ENCODE data around the gene FGD1.
"Not testable (repeated sequence)": the region's sequence is repeated elsewhere in the genome, so short reads cannot be mapped to it uniquely, and the experiment has no call there.

Gene FGD1

DNA sequence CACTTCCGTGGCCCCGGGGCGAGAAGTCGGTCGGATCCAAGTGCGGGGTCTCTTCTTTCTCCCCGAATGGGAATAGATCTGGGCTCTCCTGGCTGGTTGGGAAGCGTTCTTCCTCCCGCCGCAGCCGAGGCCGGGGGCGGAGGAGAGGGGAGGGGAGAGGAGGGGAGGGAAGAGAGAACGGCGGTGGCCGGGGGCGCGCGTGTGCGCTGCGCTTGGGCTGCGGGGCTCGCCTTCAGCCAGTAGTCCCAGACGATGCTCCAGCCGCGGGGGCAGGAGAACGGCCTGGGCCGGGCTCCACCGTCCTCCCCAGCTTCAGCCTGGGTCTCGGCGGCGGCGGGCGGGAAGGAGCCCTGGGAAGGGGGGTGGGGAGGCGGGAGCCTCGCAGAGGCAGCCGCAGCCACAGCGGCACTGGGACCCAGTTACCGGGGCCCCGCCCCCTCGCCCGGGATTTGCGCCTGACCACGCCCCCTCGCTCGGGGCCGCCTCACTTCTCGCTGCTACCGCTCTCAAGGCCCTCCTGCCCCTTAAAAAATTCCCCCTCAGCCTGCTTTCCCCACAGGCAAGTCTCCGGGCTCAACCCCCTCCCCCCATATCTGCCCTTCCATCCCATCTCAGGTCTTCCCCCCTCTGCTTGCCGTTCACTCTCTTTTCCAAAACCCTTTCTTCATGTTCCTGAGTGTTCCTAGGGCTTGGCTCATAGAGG, at the start of gene FGD1:
Gene FGD1, minus strand, starts transcription at position 421 of the 703 bp plus-strand sequence. CDS start 802 bp downstream, outside the sequence.
- H3K27ac Mint-ChIP-seq: no peak within 1 kb of the TSS
- peak within 1 kb of the TSS; percentile 59 for H3K4me3 Mint-ChIP-seq
- peaks cover 61% of the 10 kb centered on the region for H3K27me3 Mint-ChIP-seq
- H3K4me1 Mint-ChIP-seq: peaks cover 7% of the 10 kb centered on the region
- H3K36me3 Mint-ChIP-seq: no peaks in the 10 kb centered on the region
- no peaks in the 10 kb centered on the region for H3K9me3 Mint-ChIP-seq
- CTCF ChIA-PET: no interaction called here
- peak; percentile 53 for DNase-seq

- H3K4me1 Mint-ChIP-seq, H3K27me3 Mint-ChIP-seq, CTCF ChIA-PET, H3K27ac Mint-ChIP-seq, H3K9me3 Mint-ChIP-seq, H3K4me3 Mint-ChIP-seq, DNase-seq: not testable (repeated sequence)
- H3K36me3 Mint-ChIP-seq: peaks cover 44% of the 10 kb centered on the region
These were observed 46.2 kb upstream of the FGD1 start for GRCh38 chrX:54542239-54542638.

- no peak overlapping the region for H3K27ac Mint-ChIP-seq
These were observed 44.3 kb upstream of the FGD1 start for GRCh38 chrX:54540289-54540688.

DNA sequence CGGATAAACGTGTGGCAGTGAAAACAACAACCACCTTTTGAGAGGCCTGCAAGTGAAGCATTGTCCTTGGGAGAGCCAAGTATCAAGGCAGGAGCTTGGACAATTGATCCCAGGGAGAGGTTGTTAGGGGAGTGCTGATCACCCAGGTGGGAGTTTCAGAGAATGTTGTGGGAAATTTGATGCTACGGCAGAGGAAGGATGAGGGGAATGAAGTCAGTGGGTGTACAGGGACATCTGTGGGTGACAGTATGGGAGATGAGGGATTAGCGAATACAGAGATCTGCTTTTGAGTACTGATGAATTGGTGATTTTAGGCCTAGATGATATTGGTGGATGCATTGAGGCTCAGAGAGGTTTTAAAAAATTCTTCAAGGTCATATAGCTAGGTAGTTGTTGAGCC, 38.2 kb upstream of the FGD1 start:
- Mint-ChIP-seq H3K4me3 (no peak overlapping the region), H3K36me3 (peaks cover 32% of the 10 kb centered on the region), H3K27ac (no peak overlapping the region), H3K4me1 (peaks cover 37% of the 10 kb centered on the region), H3K27me3 (no peaks in the 10 kb centered on the region), H3K9me3 (no peaks in the 10 kb centered on the region)
- CTCF ChIA-PET: no interaction called here
- no peak for DNase-seq

More at GRCh38 chrX:54540289-54540688, 44.3 kb upstream of the FGD1 start:
- no peaks in the 10 kb centered on the region for H3K4me1 Mint-ChIP-seq
- H3K4me3 Mint-ChIP-seq: no peak overlapping the region
- DNase-seq: no peak
- H3K9me3 Mint-ChIP-seq: no peaks in the 10 kb centered on the region
- peaks cover 43% of the 10 kb centered on the region for H3K36me3 Mint-ChIP-seq
- CTCF ChIA-PET: no interaction called here
- no peaks in the 10 kb centered on the region for H3K27me3 Mint-ChIP-seq

DNA sequence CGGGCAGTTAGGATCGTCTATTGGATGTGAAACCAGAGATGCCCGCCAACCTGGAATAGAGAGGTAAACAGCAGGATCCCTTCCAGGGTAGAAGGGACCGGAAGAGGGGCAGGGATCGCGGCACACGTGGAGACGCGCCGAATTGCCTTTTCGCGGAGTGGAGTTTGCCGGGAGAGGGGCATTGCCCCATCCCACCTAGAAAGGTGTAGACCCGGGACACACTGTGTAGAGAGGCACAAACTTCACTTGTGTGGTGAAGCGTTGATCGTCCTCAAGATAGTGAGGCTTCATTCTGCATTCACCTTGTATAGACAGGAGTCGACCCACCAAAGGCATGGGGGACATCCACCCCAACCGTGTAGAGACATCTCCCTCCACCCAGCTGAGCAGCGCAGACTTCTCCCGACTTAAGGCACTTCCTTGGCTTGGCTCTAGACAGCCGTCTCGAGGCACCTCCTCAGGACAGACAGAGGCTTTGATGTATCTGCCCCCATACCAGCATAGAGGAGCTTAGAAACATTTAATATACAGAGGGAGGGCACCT, 34.4 kb upstream of the FGD1 start:
- Mint-ChIP-seq H3K36me3 (peaks cover 29% of the 10 kb centered on the region), H3K4me1 (peaks cover 40% of the 10 kb centered on the region), H3K27me3 (no peaks in the 10 kb centered on the region), H3K27ac (peak overlapping the region; percentile 95), H3K4me3 (peak overlapping the region; percentile 95), H3K9me3 (peaks cover 7% of the 10 kb centered on the region)
- CTCF ChIA-PET: interaction anchor here (0.7 to 1.1 kb wide), 2 partner anchors 109 kb away, joined by 3 read pairs; no protein-coding TSS in a partner anchor
- no peak for DNase-seq

DNA sequence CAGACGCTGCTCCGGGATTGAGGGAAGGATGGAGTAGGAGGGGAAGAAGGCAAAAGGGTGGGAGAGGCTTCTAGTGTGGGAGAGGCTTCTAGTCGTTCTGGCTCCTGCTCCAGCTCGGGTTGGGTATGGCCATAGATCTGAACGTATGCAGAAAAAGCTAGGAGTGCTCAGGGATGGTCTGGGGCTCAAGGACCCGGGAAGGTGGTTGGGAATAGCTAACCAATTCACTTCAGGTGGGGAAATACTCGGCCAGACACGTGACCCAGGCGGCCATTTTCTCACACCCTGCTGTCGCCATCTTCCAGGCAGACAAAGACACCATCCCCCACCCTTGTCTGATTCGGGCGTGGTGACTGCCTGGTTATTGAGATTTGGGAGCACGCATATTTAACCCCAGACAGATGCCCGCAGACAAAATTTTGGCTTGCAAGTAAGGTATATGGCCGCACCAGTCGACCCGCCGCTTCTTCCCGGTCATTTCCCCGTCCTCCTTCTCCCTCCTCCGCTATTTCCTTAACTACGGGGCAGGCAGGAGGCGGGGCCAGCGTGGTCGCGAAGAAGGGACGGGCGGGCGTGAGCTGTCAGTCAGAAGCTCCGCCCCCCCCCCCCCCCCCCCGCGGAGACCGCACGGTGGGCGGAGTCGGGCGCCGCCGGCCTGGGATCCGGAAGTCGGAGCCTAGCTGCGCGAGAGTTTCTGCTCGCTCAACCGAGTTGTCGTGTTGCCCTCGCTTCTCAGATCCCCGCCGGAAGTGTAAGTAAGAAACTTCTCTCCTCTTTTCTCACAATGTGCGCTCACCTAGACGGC, 33.7 kb upstream of the FGD1 start, which contains the start of gene GNL3L:
Gene GNL3L, plus strand, starts transcription at position 668 of the 805 bp plus-strand sequence. CDS start 2,348 bp downstream, outside the sequence.
- peak within 1 kb of the TSS; percentile 95 for H3K4me3 Mint-ChIP-seq
- H3K9me3 Mint-ChIP-seq: peaks cover 7% of the 10 kb centered on the region
- DNase-seq: peak; percentile 87
- CTCF ChIA-PET: interaction anchor here (1.1 kb wide), 1 partner anchor 110 kb away, joined by 3 read pairs; no protein-coding TSS in a partner anchor
- H3K27ac Mint-ChIP-seq: peak within 1 kb of the TSS; percentile 95
- H3K4me1 Mint-ChIP-seq: peaks cover 40% of the 10 kb centered on the region
- no peaks in the 10 kb centered on the region for H3K27me3 Mint-ChIP-seq
- H3K36me3 Mint-ChIP-seq: peaks cover 30% of the 10 kb centered on the region

- no peak for DNase-seq
- Mint-ChIP-seq H3K36me3 (peaks cover 24% of the 10 kb centered on the region), H3K9me3 (peaks cover 7% of the 10 kb centered on the region), H3K4me3 (peak overlapping the region; percentile 95), H3K4me1 (peaks cover 34% of the 10 kb centered on the region), H3K27me3 (no peaks in the 10 kb centered on the region), H3K27ac (peak overlapping the region; percentile 92)
- CTCF ChIA-PET: interaction anchor here (0.6 to 1.1 kb wide), 2 partner anchors 110 to 359 kb away, joined by 3 read pairs; no protein-coding TSS in a partner anchor
These were observed 33.1 kb upstream of the FGD1 start for GRCh38 chrX:54529151-54529550.

- CTCF ChIA-PET: no interaction called here
- H3K27ac Mint-ChIP-seq: no peak overlapping the region
- no peaks in the 10 kb centered on the region for H3K4me1 Mint-ChIP-seq
- no peaks in the 10 kb centered on the region for H3K27me3 Mint-ChIP-seq
- H3K9me3 Mint-ChIP-seq: no peaks in the 10 kb centered on the region
- no peak for DNase-seq
- no peaks in the 10 kb centered on the region for H3K36me3 Mint-ChIP-seq
- no peak overlapping the region for H3K4me3 Mint-ChIP-seq
These were observed 13.4 kb upstream of the FGD1 start for GRCh38 chrX:54509400-54509799.

DNA sequence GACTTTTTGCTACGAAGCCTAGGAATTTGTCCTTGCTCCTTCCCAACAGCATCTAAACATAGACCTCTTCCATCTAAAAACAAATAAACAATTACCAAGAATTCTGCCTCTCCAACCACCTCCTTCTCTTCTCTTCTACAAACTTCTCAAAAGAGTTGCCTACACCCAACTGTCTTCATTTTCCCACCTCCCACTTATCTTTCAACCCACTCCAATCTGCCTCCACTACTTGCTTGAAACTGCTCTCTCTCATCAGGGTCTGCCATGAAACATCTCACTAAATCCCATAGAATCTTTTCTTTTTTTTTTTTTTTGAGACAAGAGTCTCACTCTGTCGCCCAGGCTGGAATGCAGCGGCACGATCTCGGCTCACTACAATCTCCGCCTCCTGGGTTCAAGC, 902 bp upstream of the FGD1 start:
- peaks cover 7% of the 10 kb centered on the region for H3K4me1 Mint-ChIP-seq
- DNase-seq: no peak
- H3K4me3 Mint-ChIP-seq: peak overlapping the region; percentile 59
- no peaks in the 10 kb centered on the region for H3K9me3 Mint-ChIP-seq
- no peaks in the 10 kb centered on the region for H3K36me3 Mint-ChIP-seq
- CTCF ChIA-PET: no interaction called here
- H3K27me3 Mint-ChIP-seq: peaks cover 59% of the 10 kb centered on the region
- no peak overlapping the region for H3K27ac Mint-ChIP-seq

DNA sequence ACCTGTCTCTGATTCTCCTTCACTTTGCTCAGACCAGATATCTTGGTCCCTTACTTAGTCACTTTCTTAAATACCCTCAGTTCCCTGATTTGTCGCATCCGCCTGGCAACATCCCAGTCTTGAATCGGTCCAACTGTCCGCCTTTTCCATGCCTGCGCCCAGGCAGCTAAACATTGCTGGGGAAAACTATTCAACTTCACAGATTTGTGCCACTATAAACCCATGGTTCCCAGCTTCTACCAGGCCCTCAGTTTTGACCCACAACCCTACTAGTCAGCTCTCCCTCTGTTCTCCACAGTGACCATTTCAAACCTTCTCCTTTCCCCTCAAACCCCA, 451 bp upstream of the FGD1 start:
- H3K9me3 Mint-ChIP-seq: no peaks in the 10 kb centered on the region
- H3K4me3 Mint-ChIP-seq: peak overlapping the region; percentile 59
- DNase-seq: no peak
- H3K4me1 Mint-ChIP-seq: peaks cover 7% of the 10 kb centered on the region
- peaks cover 59% of the 10 kb centered on the region for H3K27me3 Mint-ChIP-seq
- no peaks in the 10 kb centered on the region for H3K36me3 Mint-ChIP-seq
- H3K27ac Mint-ChIP-seq: no peak overlapping the region
- CTCF ChIA-PET: no interaction called here

- Mint-ChIP-seq H3K4me3 (peak overlapping the region; percentile 56), H3K9me3 (no peaks in the 10 kb centered on the region), H3K27me3 (peaks cover 61% of the 10 kb centered on the region), H3K4me1 (peaks cover 7% of the 10 kb centered on the region), H3K36me3 (no peaks in the 10 kb centered on the region), H3K27ac (no peak overlapping the region)
- CTCF ChIA-PET: no interaction called here
- peak; percentile 21 for DNase-seq
These were observed 833 bp downstream of the FGD1 start for GRCh38 chrX:54494989-54495813.

GRCh38 chrX:54494166-54494988, 1.7 kb downstream of the FGD1 start:
- Mint-ChIP-seq H3K9me3 (no peaks in the 10 kb centered on the region), H3K36me3 (no peaks in the 10 kb centered on the region), H3K27ac (no peak overlapping the region), H3K4me3 (peak overlapping the region; percentile 47), H3K27me3 (peaks cover 60% of the 10 kb centered on the region), H3K4me1 (peaks cover 7% of the 10 kb centered on the region)
- CTCF ChIA-PET: no interaction called here
- no peak for DNase-seq

DNA sequence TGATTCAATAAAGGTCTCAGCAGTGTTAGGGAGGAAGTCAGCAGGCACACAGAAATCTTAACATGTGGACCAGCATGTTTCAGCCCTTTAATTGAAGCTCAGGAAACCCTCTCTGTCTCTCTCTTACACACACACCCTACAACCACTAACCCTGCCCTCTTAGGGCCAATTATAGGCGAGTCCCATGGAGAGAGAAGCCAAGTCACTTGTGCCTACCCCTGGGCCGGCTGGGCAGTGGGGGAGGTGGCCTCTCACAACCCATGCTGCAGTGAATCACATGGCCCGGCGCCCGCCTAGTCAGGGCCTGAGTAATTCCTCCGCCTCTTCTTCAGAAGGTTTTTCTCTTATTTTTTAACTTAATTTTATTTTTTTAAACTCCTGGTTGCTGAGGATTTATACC, 3.7 kb downstream of the FGD1 start:
- Mint-ChIP-seq H3K27me3 (peaks cover 46% of the 10 kb centered on the region), H3K36me3 (no peaks in the 10 kb centered on the region), H3K9me3 (no peaks in the 10 kb centered on the region), H3K4me1 (peaks cover 7% of the 10 kb centered on the region), H3K4me3 (no peak overlapping the region), H3K27ac (no peak overlapping the region)
- CTCF ChIA-PET: no interaction called here
- DNase-seq: no peak

All from activated naive CD4-positive, alpha-beta T cell treated with anti-CD3 and anti-CD28 coated beads, Interleukin-2, amount 10 ng/mL, durations not matched to agents 7 days and 5 days (primary cell).